Loucy (cell line): Measurements from ENCODE around the gene GGACT.

Source experiments
- H2AFZ ChIP-seq: fragments of 200-600 bp; sonication (generic); 2 replicates; pipeline ENCODE4 v1.6.0; 2016; ENCODE audit warnings: antibody characterized with exemption, mild to moderate bottlenecking, low read length, moderate library complexity
- H3F3A ChIP-seq: fragments of 200-600 bp; 2 replicates; pipeline ENCODE4 v1.6.0; 2016; ENCODE audit warnings: antibody characterized with exemption, low read depth, mild to moderate bottlenecking
- H3K27me3 ChIP-seq: fragments of 200-600 bp; sonication (generic); 2 replicates; pipeline ENCODE4 v1.6.1; 2014; ENCODE audit warnings: low read length, mild to moderate bottlenecking; ENCODE audit not compliant: insufficient read depth, poor library complexity, severe bottlenecking
- H3K36me3 ChIP-seq: fragments of 200-600 bp; sonication (generic); 2 replicates; pipeline ENCODE4 v1.6.1; 2016; ENCODE audit warnings: low read length; ENCODE audit not compliant: insufficient read depth
- H3K4me1 ChIP-seq: fragments of 200-600 bp; sonication (generic); 2 replicates; pipeline ENCODE4 v1.5.1; 2014; ENCODE audit warnings: low read length, mild to moderate bottlenecking; ENCODE audit not compliant: insufficient read depth, poor library complexity, severe bottlenecking
- H3K4me2 ChIP-seq: fragments of 200-600 bp; sonication (generic); 2 replicates; pipeline ENCODE4 v1.6.0; 2014; ENCODE audit warnings: antibody characterized with exemption, low read length, low read depth, mild to moderate bottlenecking; ENCODE audit not compliant: poor library complexity, severe bottlenecking
- H3K4me3 ChIP-seq: fragments of 200-600 bp; sonication (generic); 2 replicates; pipeline ENCODE4 v1.5.1; 2014; ENCODE audit warnings: low read length, mild to moderate bottlenecking, mixed read lengths; ENCODE audit not compliant: poor library complexity, severe bottlenecking
- H3K79me2 ChIP-seq: fragments of 200-600 bp; sonication (generic); 2 replicates; pipeline ENCODE4 v1.6.1; 2014; ENCODE audit warnings: low read length; ENCODE audit not compliant: insufficient read depth
- H3K9ac ChIP-seq: fragments of 200-600 bp; sonication (generic); 2 replicates; pipeline ENCODE4 v1.6.0; 2014; ENCODE audit warnings: mild to moderate bottlenecking, low read depth, low read length, moderate library complexity; ENCODE audit not compliant: poor library complexity, severe bottlenecking
- H3K9me2 ChIP-seq: fragments of 200-600 bp; sonication (generic); replicated peaks from 2 replicates; pipeline ENCODE4 v1.6.1; 2016; ENCODE audit warnings: low read depth, low read length, mixed read lengths
- H3K9me3 ChIP-seq: fragments of 200-600 bp; sonication (generic); 2 replicates; pipeline ENCODE4 v1.6.1; 2014; ENCODE audit warnings: mild to moderate bottlenecking, antibody characterized with exemption, low read length, low read depth; ENCODE audit not compliant: insufficient read depth
- H4K20me1 ChIP-seq: fragments of 200-600 bp; sonication (generic); 2 replicates; pipeline ENCODE4 v1.6.0; 2014; ENCODE audit warnings: antibody characterized with exemption, low read length, mild to moderate bottlenecking; ENCODE audit not compliant: insufficient read depth, poor library complexity, severe bottlenecking
- EZH2phosphoT487 ChIP-seq: fragments of 200-600 bp; IDR thresholded peaks from 2 replicates; pipeline ENCODE4 v1.6.1; 2018; ENCODE audit warnings: antibody characterized with exemption, mild to moderate bottlenecking, moderate library complexity, borderline replicate concordance
- TF ChIP-seq, protein P1 (sequence below): fragments of 200-600 bp; sonication (generic); conservative IDR thresholded peaks from 2 replicates; pipeline ENCODE4 v1.5.1; 2014; ENCODE audit warnings: mild to moderate bottlenecking, antibody characterized with exemption, low read length

The GGACT gene

DNA sequence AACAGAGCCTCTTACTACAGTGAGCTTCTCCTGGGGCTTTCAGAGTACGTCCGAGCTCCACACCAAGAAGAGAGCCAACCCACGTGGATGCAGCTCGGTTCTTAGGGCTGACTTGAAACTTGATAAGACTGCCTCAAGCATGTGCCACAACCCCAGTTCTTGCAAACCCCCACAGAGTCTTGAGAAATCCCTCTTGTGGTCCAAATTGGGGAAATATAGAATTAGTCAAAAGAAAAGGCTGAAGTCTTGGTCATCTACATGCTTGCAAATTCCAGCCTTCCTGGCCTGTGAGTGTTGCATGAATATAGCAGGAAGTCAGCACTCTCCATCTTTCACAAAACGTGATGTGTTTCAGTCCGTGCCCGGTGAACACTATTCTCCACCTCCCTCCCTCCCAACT lies 95.2 kb downstream of the GGACT start:
- Histone ChIP-seq H3K27me3 (no peaks in the 10 kb centered on the region), H3K4me1 (peaks cover 19% of the 10 kb centered on the region), H3K9ac (no peak overlapping the region), H3K4me3 (no peak overlapping the region), H3K79me2 (no peaks in the 10 kb centered on the region), H3F3A (no peaks in the 10 kb centered on the region), H3K9me2 (no peaks in the 10 kb centered on the region), H3K4me2 (no peak overlapping the region), H3K36me3 (no peaks in the 10 kb centered on the region), H4K20me1 (no peaks in the 10 kb centered on the region), H3K9me3 (no peaks in the 10 kb centered on the region), H2AFZ (no peak overlapping the region)
- no peak for TF ChIP-seq EZH2phosphoT487
- TF ChIP-seq, protein P1, sequence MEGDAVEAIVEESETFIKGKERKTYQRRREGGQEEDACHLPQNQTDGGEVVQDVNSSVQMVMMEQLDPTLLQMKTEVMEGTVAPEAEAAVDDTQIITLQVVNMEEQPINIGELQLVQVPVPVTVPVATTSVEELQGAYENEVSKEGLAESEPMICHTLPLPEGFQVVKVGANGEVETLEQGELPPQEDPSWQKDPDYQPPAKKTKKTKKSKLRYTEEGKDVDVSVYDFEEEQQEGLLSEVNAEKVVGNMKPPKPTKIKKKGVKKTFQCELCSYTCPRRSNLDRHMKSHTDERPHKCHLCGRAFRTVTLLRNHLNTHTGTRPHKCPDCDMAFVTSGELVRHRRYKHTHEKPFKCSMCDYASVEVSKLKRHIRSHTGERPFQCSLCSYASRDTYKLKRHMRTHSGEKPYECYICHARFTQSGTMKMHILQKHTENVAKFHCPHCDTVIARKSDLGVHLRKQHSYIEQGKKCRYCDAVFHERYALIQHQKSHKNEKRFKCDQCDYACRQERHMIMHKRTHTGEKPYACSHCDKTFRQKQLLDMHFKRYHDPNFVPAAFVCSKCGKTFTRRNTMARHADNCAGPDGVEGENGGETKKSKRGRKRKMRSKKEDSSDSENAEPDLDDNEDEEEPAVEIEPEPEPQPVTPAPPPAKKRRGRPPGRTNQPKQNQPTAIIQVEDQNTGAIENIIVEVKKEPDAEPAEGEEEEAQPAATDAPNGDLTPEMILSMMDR, result no peak

DNA sequence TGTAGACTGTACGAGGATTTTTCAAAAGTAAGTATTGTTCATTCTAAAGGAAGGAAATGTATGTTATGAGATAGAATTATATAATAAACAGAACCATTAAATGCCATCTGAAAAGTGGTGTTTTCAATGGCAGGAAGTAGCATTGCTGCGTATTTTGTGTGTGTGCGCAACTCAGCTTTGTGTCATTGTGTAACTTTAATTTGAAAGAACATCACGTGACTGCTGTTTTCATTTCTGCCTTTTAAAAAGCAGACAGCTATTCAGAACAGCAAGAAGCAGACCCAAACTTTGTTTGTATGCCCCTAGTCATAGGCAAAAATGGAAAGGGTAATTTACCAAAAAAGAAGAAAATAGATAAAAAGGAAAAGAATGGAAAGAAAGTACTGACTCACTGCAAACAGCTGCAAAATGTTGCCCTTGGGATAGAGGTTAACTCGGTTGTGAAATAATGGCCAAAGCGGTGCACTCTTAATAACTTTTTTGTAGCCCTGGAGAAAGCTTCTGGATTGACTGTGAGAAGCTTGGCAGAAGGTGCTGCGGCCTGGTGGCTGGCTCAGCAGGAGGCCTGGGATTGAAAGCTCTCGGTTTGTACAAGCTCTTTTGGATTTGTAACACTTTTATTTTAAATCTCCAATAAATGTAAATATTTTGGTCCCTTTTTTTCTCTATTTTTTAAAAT lies 97.3 kb downstream of the GGACT start:
- H3K4me3 ChIP-seq, result no peak overlapping the region
- no peak overlapping the region for H3K9ac ChIP-seq
- no peaks in the 10 kb centered on the region for H3K9me3 ChIP-seq
- no peaks in the 10 kb centered on the region for H3K36me3 ChIP-seq
- H3K4me2 ChIP-seq, result no peak overlapping the region
- no peak for TF ChIP-seq EZH2phosphoT487
- TF ChIP-seq, protein P1, result no peak
- H4K20me1 ChIP-seq, result no peaks in the 10 kb centered on the region
- peaks cover 7% of the 10 kb centered on the region for H3K4me1 ChIP-seq
- no peaks in the 10 kb centered on the region for H3K27me3 ChIP-seq
- no peaks in the 10 kb centered on the region for H3K79me2 ChIP-seq
- H3F3A ChIP-seq, result no peaks in the 10 kb centered on the region
- no peaks in the 10 kb centered on the region for H3K9me2 ChIP-seq
- no peak overlapping the region for H2AFZ ChIP-seq

DNA sequence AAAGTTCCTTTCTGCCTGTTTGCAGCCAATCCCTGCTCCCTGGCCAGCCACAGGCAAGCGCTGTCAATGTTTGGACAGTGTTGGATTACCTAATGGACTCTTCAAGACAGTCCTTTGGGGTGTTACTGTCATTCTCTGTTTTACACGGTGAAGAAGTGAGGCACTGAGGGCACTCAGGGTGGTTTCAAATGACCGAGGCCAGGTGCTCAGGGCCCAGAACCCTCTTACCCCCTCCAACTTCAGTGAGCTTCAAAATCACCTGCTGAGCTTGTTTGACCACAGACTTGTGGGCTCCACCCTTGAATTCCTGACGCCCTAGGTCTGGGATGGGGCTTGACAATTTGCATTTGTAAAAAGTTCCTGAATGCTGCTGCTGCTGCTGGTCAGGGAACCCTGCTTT lies 97.9 kb downstream of the GGACT start:
- Histone ChIP-seq H3K27me3 (no peaks in the 10 kb centered on the region), H3K4me2 (no peak overlapping the region), H3K9me3 (no peaks in the 10 kb centered on the region), H3F3A (no peaks in the 10 kb centered on the region), H3K79me2 (no peaks in the 10 kb centered on the region), H3K4me3 (no peak overlapping the region), H4K20me1 (no peaks in the 10 kb centered on the region), H3K9ac (no peak overlapping the region), H3K9me2 (no peaks in the 10 kb centered on the region), H3K36me3 (no peaks in the 10 kb centered on the region), H3K4me1 (peaks cover 8% of the 10 kb centered on the region), H2AFZ (no peak overlapping the region)
- TF ChIP-seq EZH2phosphoT487, result no peak
- TF ChIP-seq, protein P1, result no peak
